CD14-positive monocyte (primary cell): ENCODE results near the gene SMC1A. TPM values are rescaled to one million over a fixed set of nuclear protein-coding genes. Genes with fewer than 3 reads are reported as not detected.

ENCODE experiments used
- DNase-seq, 3 donors: peaks; one replicate each; pipeline ENCODE4 v3.0.0-alpha.2; 2011 to 2022
- H2AFZ ChIP-seq: 2 replicates; pipeline ENCODE4 v1.6.0; 2012; ENCODE audit warnings: mild to moderate bottlenecking, low read depth, low read length, inconsistent platforms; ENCODE audit not compliant: insufficient read depth, poor library complexity, severe bottlenecking
- H3K27ac ChIP-seq, 2 donors: 1 replicate in 1 of 2; 2 replicates in 1 of 2; pipeline ENCODE4 v1.5.1; 2012 to 2013; ENCODE audit warnings: low read length in 2 of 2, control low read depth in 1 of 2, inconsistent platforms in 1 of 2, low read depth in 1 of 2, mild to moderate bottlenecking in 1 of 2
- H3K27me3 ChIP-seq, 2 donors: one replicate each; pipeline versions ENCODE4 v1.6.0 to v1.6.1; 2011 to 2013; ENCODE audit warnings: low read length in 2 of 2; ENCODE audit not compliant: control insufficient read depth in 2 of 2, insufficient read depth in 2 of 2
- H3K36me3 ChIP-seq, 2 donors: replicated peaks in 1 of 2; 1 replicate in 1 of 2; 2 replicates in 1 of 2; pipeline versions ENCODE4 v1.5.1 to v1.6.1; 2012 to 2013; ENCODE audit warnings: low read length in 2 of 2, control low read depth in 1 of 2, inconsistent platforms in 1 of 2, mild to moderate bottlenecking in 1 of 2; ENCODE audit not compliant: insufficient read depth in 2 of 2, control insufficient read depth in 1 of 2
- H3K4me1 ChIP-seq, 2 donors: 1 replicate in 1 of 2; 2 replicates in 1 of 2; pipeline versions ENCODE4 v1.5.1 to v1.6.1; 2012 to 2013; ENCODE audit warnings: low read length in 2 of 2, control low read depth in 1 of 2, inconsistent platforms in 1 of 2, mild to moderate bottlenecking in 1 of 2, moderate library complexity in 1 of 2; ENCODE audit not compliant: insufficient read depth in 2 of 2, control insufficient read depth in 1 of 2
- H3K4me2 ChIP-seq: replicated peaks from 2 replicates; pipeline ENCODE3; 2012; ENCODE audit warnings: low read length, moderate library complexity, mild to moderate bottlenecking; ENCODE audit not compliant: poor library complexity, severe bottlenecking; ENCODE audit errors: extremely low read depth
- H3K4me3 ChIP-seq, 3 experiments: fragments of 200-600 bp in 1 of 3; sonication (generic) in 1 of 3; replicated peaks in 1 of 3; 1 replicate in 2 of 3; 2 replicates in 1 of 3; pipeline ENCODE4 v1.5.1; 2011 to 2013; ENCODE audit warnings: low read length in 3 of 3, mild to moderate bottlenecking in 3 of 3, control low read depth in 2 of 3, low read depth in 2 of 3, inconsistent platforms in 1 of 3, moderate library complexity in 1 of 3
- H3K79me2 ChIP-seq: 2 replicates; pipeline ENCODE4 v1.6.0; 2012; ENCODE audit warnings: mild to moderate bottlenecking, control low read depth, inconsistent platforms, low read length, moderate library complexity; ENCODE audit not compliant: insufficient read depth
- H3K9ac ChIP-seq: 2 replicates; pipeline ENCODE4 v1.6.0; 2017; ENCODE audit warnings: low read length, mild to moderate bottlenecking; ENCODE audit not compliant: insufficient read depth, poor library complexity, severe bottlenecking
- H3K9me3 ChIP-seq, 2 donors: replicated peaks in 1 of 2; 1 replicate in 1 of 2; 2 replicates in 1 of 2; pipeline versions ENCODE4 v1.5.1 to v1.6.1; 2012 to 2013; ENCODE audit warnings: low read length in 2 of 2, control low read depth in 1 of 2; ENCODE audit not compliant: control insufficient read depth in 1 of 2, insufficient read depth in 1 of 2
- H4K20me1 ChIP-seq: 2 replicates; pipeline ENCODE4 v1.6.0; 2012; ENCODE audit warnings: mild to moderate bottlenecking, low read length, control low read depth, moderate library complexity; ENCODE audit not compliant: insufficient read depth
- H3K27ac Mint-ChIP-seq, 7 donors: one replicate each; pipeline ENCODE4 v1.8.0; 2020; ENCODE audit warnings: mild to moderate bottlenecking in 7 of 7, mixed read lengths in 7 of 7, moderate library complexity in 6 of 7, inconsistent platforms in 2 of 7
- H3K27me3 Mint-ChIP-seq, 3 donors: one replicate each; pipeline ENCODE4 v1.8.0; 2021 to 2022; ENCODE audit warnings: low read depth in 3 of 3, mild to moderate bottlenecking in 3 of 3, mixed read lengths in 3 of 3, moderate library complexity in 3 of 3, inconsistent platforms in 1 of 3
- H3K36me3 Mint-ChIP-seq, 2 donors: one replicate each; pipeline ENCODE4 v1.8.0; 2020; ENCODE audit warnings: mixed read lengths in 2 of 2, inconsistent platforms in 1 of 2, mild to moderate bottlenecking in 1 of 2
- H3K4me1 Mint-ChIP-seq: one replicate; pipeline ENCODE4 v1.8.0; 2020; ENCODE audit warnings: mild to moderate bottlenecking, mixed read lengths
- H3K4me3 Mint-ChIP-seq, 2 donors: one replicate each; pipeline ENCODE4 v1.8.0; 2020; ENCODE audit warnings: mild to moderate bottlenecking in 2 of 2, mixed read lengths in 2 of 2, moderate library complexity in 1 of 2
- H3K9me3 Mint-ChIP-seq, 7 donors: one replicate each; pipeline ENCODE4 v1.8.0; 2020 to 2022; ENCODE audit warnings: mixed read lengths in 7 of 7, mild to moderate bottlenecking in 6 of 7, moderate library complexity in 6 of 7, inconsistent platforms in 2 of 7
- whole genome bisulfite sequencing: methylation state at CpG from one replicate; pipeline ENCODE4 v1.1.5; 2013; ENCODE audit warnings: missing lambda C conversion rate; ENCODE audit not compliant: insufficient coverage; 5-methylcytosine and 5-hydroxymethylcytosine counted together
- intact Hi-C, 2 donors: fragments of 100-400 bp; cut with micrococcal nuclease; formaldehyde crosslinking; loops; one replicate each; pipeline versions ENCODE4 v1.15.0 to v1.15.1; 2023
- polyA plus RNA-seq, 3 donors: library from polyadenylated mRNA; depleted of rRNA in 1 of 3; unstranded in 2 of 3; stranded (reverse) in 1 of 3; fragments of 300-500 nt in 2 of 3; fragments of >200 nt in 1 of 3; fragmentation: Illumina TruSeq in 2 of 3; gene quantifications; 1 replicate in 2 of 3; 2 replicates in 1 of 3; pipeline ENCODE4 v1.2.3, GENCODE V29; 2012 to 2021
- TF ChIP-seq, protein P1 (sequence below): fragments of 200-600 bp; IDR thresholded peaks from one replicate; pipeline ENCODE4 v1.8.0; 2022; ENCODE audit warnings: antibody characterized with exemption, mild to moderate bottlenecking

SMC1A gene
- polyA plus RNA-seq, 3 donors = 25.5 to 53.2 (median 25.6) TPM

DNA sequence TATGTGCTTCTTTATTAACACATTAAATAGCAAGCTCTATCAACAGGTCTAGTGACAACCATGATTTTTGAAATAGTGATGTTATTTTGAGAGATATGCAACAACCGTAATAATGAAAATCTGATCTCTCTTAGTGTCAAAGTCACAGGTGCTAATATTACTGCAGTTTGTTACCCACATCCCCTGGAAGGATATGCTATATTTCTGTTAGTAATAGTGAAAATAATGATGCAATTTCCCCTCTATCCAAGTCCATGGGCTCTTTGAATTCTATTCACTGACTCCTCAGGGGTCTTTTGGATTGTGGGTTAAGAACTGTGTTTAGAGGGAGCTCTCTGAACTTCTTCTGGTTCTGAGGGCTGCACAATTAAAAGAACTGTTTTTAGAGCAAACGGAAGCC, 14.8 kb upstream of the SMC1A start:
- Histone ChIP-seq H3K27ac (no peak overlapping the region), H3K79me2 (peaks cover 9% of the 10 kb centered on the region), H3K9me3 (no peaks in the 10 kb centered on the region), H3K27me3 (no peaks in the 10 kb centered on the region), H2AFZ (no peak overlapping the region), H4K20me1 (no peaks in the 10 kb centered on the region), H3K36me3 (peaks cover 0 to 2% of the 10 kb centered on the region in 2 donors), H3K4me2 (no peak overlapping the region), H3K9ac (no peak overlapping the region), H3K4me1 (peaks cover 41 to 66% of the 10 kb centered on the region in 2 donors), H3K4me3 (no peak overlapping the region)
- peaks cover 0 to 41% (median 0%) of the 10 kb centered on the region in 3 donors for H3K27me3 Mint-ChIP-seq
- H3K4me3 Mint-ChIP-seq = no peak overlapping the region
- peaks cover 38% of the 10 kb centered on the region for H3K4me1 Mint-ChIP-seq
- TF ChIP-seq, protein P1, sequence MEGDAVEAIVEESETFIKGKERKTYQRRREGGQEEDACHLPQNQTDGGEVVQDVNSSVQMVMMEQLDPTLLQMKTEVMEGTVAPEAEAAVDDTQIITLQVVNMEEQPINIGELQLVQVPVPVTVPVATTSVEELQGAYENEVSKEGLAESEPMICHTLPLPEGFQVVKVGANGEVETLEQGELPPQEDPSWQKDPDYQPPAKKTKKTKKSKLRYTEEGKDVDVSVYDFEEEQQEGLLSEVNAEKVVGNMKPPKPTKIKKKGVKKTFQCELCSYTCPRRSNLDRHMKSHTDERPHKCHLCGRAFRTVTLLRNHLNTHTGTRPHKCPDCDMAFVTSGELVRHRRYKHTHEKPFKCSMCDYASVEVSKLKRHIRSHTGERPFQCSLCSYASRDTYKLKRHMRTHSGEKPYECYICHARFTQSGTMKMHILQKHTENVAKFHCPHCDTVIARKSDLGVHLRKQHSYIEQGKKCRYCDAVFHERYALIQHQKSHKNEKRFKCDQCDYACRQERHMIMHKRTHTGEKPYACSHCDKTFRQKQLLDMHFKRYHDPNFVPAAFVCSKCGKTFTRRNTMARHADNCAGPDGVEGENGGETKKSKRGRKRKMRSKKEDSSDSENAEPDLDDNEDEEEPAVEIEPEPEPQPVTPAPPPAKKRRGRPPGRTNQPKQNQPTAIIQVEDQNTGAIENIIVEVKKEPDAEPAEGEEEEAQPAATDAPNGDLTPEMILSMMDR = no peak
- WGBS = no CpG with 5 or more reads among the region's 2 CpGs
- DNase-seq = no peak
- H3K9me3 Mint-ChIP-seq = peaks cover 0 to 6% (median 0%) of the 10 kb centered on the region in 7 donors
- intact Hi-C loops = no loop called here
- H3K36me3 Mint-ChIP-seq = peaks cover 1 to 4% of the 10 kb centered on the region in 2 donors
- H3K27ac Mint-ChIP-seq = no peak overlapping the region

GRCh38 chrX:53435997-53436396, 13.5 kb upstream of the SMC1A start:
- H3K36me3 ChIP-seq = peaks cover 10 to 15% of the 10 kb centered on the region in 2 donors
- H3K9ac ChIP-seq = no peak overlapping the region
- Mint-ChIP-seq H3K9me3 (peaks cover 0 to 5% (median 0%) of the 10 kb centered on the region in 7 donors), H3K36me3 (peaks cover 11 to 14% of the 10 kb centered on the region in 2 donors), H3K4me1 (peaks cover 35% of the 10 kb centered on the region), H3K27me3 (peaks cover 0 to 44% (median 0%) of the 10 kb centered on the region in 3 donors), H3K4me3 (no peak overlapping the region), H3K27ac (peak overlapping the region in 1 of 7 donors; percentile 10)
- no peaks in the 10 kb centered on the region for H3K9me3 ChIP-seq
- peaks cover 33 to 54% of the 10 kb centered on the region in 2 donors for H3K4me1 ChIP-seq
- 0% methylated on average over 1 of the region's 4 CpGs for WGBS
- H2AFZ ChIP-seq = no peak overlapping the region
- H3K4me2 ChIP-seq = no peak overlapping the region
- peak; percentile 55 to 66 (median 65) for DNase-seq
- intact Hi-C loops = no loop called here
- no peaks in the 10 kb centered on the region for H3K27me3 ChIP-seq
- TF ChIP-seq, protein P1 = peak; percentile 71
- H3K4me3 ChIP-seq = no peak overlapping the region
- H3K79me2 ChIP-seq = peaks cover 9% of the 10 kb centered on the region
- no peak overlapping the region for H3K27ac ChIP-seq
- no peaks in the 10 kb centered on the region for H4K20me1 ChIP-seq
